CD4-positive, alpha-beta T cell (primary cell): ENCODE measurements around the gene EMILIN3. TPM values are rescaled to one million over a fixed set of nuclear protein-coding genes. Genes with fewer than 3 reads are reported as not detected.

ENCODE experiments used
- ATAC-seq: fragments of 200-7000 bp; cut with Tn5 transposase; one replicate; pipeline ENCODE4 v1.10.0; 2022; ENCODE audit warnings: mild to moderate bottlenecking; ENCODE audit not compliant: poor library complexity
- CTCF ChIA-PET: fragments of 350-600 bp; sonication (Branson Sonifier 250); formaldehyde crosslinking; loops from one replicate; lab custom pipeline; 2021; ENCODE audit warnings: antibody characterized with exemption, inconsistent platforms; lab: Charles Lee
- POLR2A ChIA-PET: fragments of 350-600 bp; sonication (Branson Sonifier 250); formaldehyde crosslinking; loops from one replicate; lab custom pipeline; 2021; ENCODE audit warnings: antibody characterized with exemption, inconsistent platforms; lab: Charles Lee
- DNase-seq, 14 experiments: peaks; one replicate each; pipeline ENCODE4 v3.0.0-alpha.2; 2013 to 2020; ENCODE audit warnings: mixed read lengths in 2 of 14
- H3K27ac ChIP-seq, 2 donors: one replicate each; pipeline versions ENCODE4 v1.5.1 to v1.7.0; 2013; ENCODE audit warnings: low read length in 2 of 2, low read depth in 1 of 2, mild to moderate bottlenecking in 1 of 2
- H3K27me3 ChIP-seq, 2 experiments: 1 replicate in 1 of 2; 2 replicates in 1 of 2; pipeline versions ENCODE4 v1.6.1 to v1.7.0; 2013; ENCODE audit warnings: low read length in 2 of 2, control low read depth in 1 of 2, mild to moderate bottlenecking in 1 of 2, moderate library complexity in 1 of 2; ENCODE audit not compliant: insufficient read depth in 2 of 2, control insufficient read depth in 1 of 2
- H3K36me3 ChIP-seq: one replicate; pipeline ENCODE4 v1.6.1; 2013; ENCODE audit warnings: low read length, control low read depth; ENCODE audit not compliant: insufficient read depth
- H3K4me1 ChIP-seq: one replicate; pipeline ENCODE4 v1.6.1; 2013; ENCODE audit warnings: low read length, control low read depth; ENCODE audit not compliant: insufficient read depth
- H3K4me3 ChIP-seq: one replicate; pipeline ENCODE4 v1.5.1; 2013; ENCODE audit warnings: mild to moderate bottlenecking, low read length, moderate library complexity
- H3K9me3 ChIP-seq, 2 experiments: 1 replicate in 1 of 2; 2 replicates in 1 of 2; pipeline versions ENCODE4 v1.6.1 to v1.7.0; 2013; ENCODE audit warnings: low read length in 2 of 2, mild to moderate bottlenecking in 2 of 2, control low read depth in 1 of 2, moderate library complexity in 1 of 2; ENCODE audit not compliant: control insufficient read depth in 1 of 2, insufficient read depth in 1 of 2
- H3K27ac Mint-ChIP-seq: one replicate; pipeline ENCODE4 v1.8.0; 2020; ENCODE audit warnings: mixed read lengths
- H3K27me3 Mint-ChIP-seq: one replicate; pipeline ENCODE4 v1.8.0; 2021; ENCODE audit warnings: mixed read lengths
- H3K36me3 Mint-ChIP-seq: one replicate; pipeline ENCODE4 v1.8.0; 2021; ENCODE audit warnings: low read depth, mixed read lengths
- H3K4me1 Mint-ChIP-seq: one replicate; pipeline ENCODE4 v1.8.0; 2021; ENCODE audit warnings: low read depth, mixed read lengths
- H3K4me3 Mint-ChIP-seq: one replicate; pipeline ENCODE4 v1.8.0; 2020; ENCODE audit warnings: mild to moderate bottlenecking, mixed read lengths
- H3K9me3 Mint-ChIP-seq: one replicate; pipeline ENCODE4 v1.8.0; 2020; ENCODE audit warnings: mixed read lengths
- CTCF ChIP-seq: fragments of 200-600 bp; IDR thresholded peaks from one replicate; pipeline ENCODE4 v1.8.0; 2022; ENCODE audit warnings: antibody characterized with exemption, mild to moderate bottlenecking
- intact Hi-C, 2 experiments: fragments of 100-400 bp; cut with DNase I in 1 of 2; cut with micrococcal nuclease in 1 of 2; formaldehyde crosslinking; loops; one replicate each; pipeline versions ENCODE4 v1.15.1 to v1.9.0; 2023 to 2025; cut with DNase I, micrococcal nuclease
- total RNA-seq, 174 experiments: library from RNA in 2 of 174; stranded (reverse) in 2 of 174; gene quantifications; one replicate each; pipeline ENCODE4 v1.2.3 and lab custom pipeline; 2021 to 2026

EMILIN3 gene
- total RNA-seq, 2 experiments from 2014 or later, result 0.11 to 0.22 TPM

DNA sequence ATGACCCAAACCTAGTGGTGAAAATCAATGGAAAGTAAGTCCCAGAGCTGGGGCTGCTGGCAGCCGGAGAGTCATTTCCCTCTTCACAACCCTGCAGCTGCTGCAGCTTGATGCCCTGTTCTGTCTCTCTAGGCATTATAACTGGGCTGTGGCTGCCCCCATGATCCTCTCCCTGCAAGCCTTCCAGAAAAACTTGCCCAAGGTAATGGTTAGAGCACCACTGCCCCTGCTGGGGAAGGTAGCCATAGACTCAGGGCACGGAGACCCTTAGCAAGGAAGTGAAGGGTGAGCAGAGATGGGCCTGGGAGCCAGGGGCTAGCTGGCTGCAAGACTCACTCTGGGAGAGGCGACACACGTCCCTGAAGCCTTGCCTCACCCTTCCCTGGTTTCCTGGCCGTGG is 14.0 kb downstream of the EMILIN3 start:
- no peaks in the 10 kb centered on the region for H3K36me3 Mint-ChIP-seq
- ChIA-PET CTCF (no interaction called here), POLR2A (no interaction called here)
- no peak overlapping the region for H3K27ac ChIP-seq
- no peak for ATAC-seq
- intact Hi-C loops, result no loop called here
- no peaks in the 10 kb centered on the region for H3K4me1 Mint-ChIP-seq
- no peaks in the 10 kb centered on the region for H3K9me3 Mint-ChIP-seq
- H3K4me3 ChIP-seq, result no peak overlapping the region
- no peak for TF ChIP-seq CTCF
- no peaks in the 10 kb centered on the region for H3K36me3 ChIP-seq
- H3K4me1 ChIP-seq, result no peaks in the 10 kb centered on the region
- no peaks in the 10 kb centered on the region for H3K27me3 ChIP-seq
- no peak for DNase-seq
- H3K4me3 Mint-ChIP-seq, result no peak overlapping the region
- no peak overlapping the region for H3K27ac Mint-ChIP-seq
- H3K27me3 Mint-ChIP-seq, result no peaks in the 10 kb centered on the region
- H3K9me3 ChIP-seq, result no peaks in the 10 kb centered on the region

GRCh38 chr20:41352106-41352505 is 14.5 kb downstream of the EMILIN3 start:
- Histone ChIP-seq H3K4me3 (no peak overlapping the region), H3K4me1 (no peaks in the 10 kb centered on the region), H3K27ac (no peak overlapping the region), H3K36me3 (no peaks in the 10 kb centered on the region), H3K9me3 (no peaks in the 10 kb centered on the region), H3K27me3 (no peaks in the 10 kb centered on the region)
- TF ChIP-seq CTCF, result no peak
- H3K4me1 Mint-ChIP-seq, result no peaks in the 10 kb centered on the region
- no peak for DNase-seq
- H3K27me3 Mint-ChIP-seq, result no peaks in the 10 kb centered on the region
- ChIA-PET CTCF (no interaction called here), POLR2A (no interaction called here)
- H3K9me3 Mint-ChIP-seq, result no peaks in the 10 kb centered on the region
- intact Hi-C loops, result no loop called here
- no peak overlapping the region for H3K27ac Mint-ChIP-seq
- no peaks in the 10 kb centered on the region for H3K36me3 Mint-ChIP-seq
- H3K4me3 Mint-ChIP-seq, result no peak overlapping the region
- no peak for ATAC-seq

DNA sequence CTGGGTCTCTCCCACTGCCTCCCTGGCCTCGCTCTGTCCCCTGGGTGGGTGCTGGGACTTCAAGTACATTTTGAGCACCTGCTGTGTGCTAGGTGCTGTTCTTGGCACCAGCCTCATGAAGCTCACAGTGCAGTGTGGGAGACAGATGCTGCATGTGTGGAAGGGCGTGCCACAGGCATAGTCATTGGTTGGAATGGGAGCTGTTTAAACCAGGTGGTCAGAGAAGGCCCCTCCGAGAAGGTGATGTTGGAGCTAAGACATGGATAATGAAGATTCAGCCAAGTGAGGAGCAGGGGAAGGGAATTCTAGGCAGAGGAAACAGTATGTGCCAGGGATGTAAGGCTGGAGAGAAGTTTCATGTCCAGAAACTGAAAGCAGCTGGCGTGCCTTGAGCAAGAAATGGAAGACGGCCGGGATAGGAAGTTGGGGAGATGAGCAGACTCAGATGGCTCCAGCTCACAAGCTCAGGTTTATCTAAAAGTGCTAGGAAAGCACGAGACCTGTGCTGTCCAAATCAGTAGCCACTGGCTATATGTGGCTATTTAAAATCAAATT is 16.1 kb downstream of the EMILIN3 start:
- ATAC-seq (no peak), DNase-seq (no peak)
- ChIA-PET CTCF (no interaction called here), POLR2A (no interaction called here)
- Mint-ChIP-seq H3K27me3 (no peaks in the 10 kb centered on the region), H3K36me3 (no peaks in the 10 kb centered on the region), H3K27ac (no peak overlapping the region), H3K4me3 (no peak overlapping the region), H3K4me1 (no peaks in the 10 kb centered on the region), H3K9me3 (no peaks in the 10 kb centered on the region)
- Histone ChIP-seq H3K27ac (no peak overlapping the region), H3K4me3 (no peak overlapping the region), H3K36me3 (no peaks in the 10 kb centered on the region), H3K4me1 (no peaks in the 10 kb centered on the region), H3K9me3 (peaks cover 0 to 4% of the 10 kb centered on the region in 2 experiments), H3K27me3 (no peaks in the 10 kb centered on the region)
- no peak for TF ChIP-seq CTCF
- intact Hi-C loops, result no loop called here
